GM12878 (cell line): ENCODE data around the gene MED13. TPM values are rescaled to one million over a fixed set of nuclear protein-coding genes. Genes with fewer than 3 reads are reported as not detected.

Experiments used
- CBX3 ChIP-seq: fragments of 200-600 bp; sonication (generic); IDR thresholded peaks from 2 replicates; pipeline ENCODE4 v1.6.1; 2016; ENCODE audit warnings: low read depth, borderline replicate concordance
- ETV6 ChIP-seq, 2 experiments: fragments of 450-650 bp in 1 of 2; IDR thresholded peaks in 1 of 2; conservative IDR thresholded peaks in 1 of 2; 2 replicates each; pipeline ENCODE4 v1.6.1; 2014; ENCODE audit warnings: antibody characterized with exemption in 1 of 2, borderline replicate concordance in 1 of 2, low read depth in 1 of 2, mild to moderate bottlenecking in 1 of 2, moderate library complexity in 1 of 2
- EZH2 ChIP-seq: IDR thresholded peaks from 2 replicates; pipeline ENCODE4 v1.6.1; 2012; ENCODE audit warnings: low read depth, mild to moderate bottlenecking, control low read depth, inconsistent platforms, low read length, borderline replicate concordance; ENCODE audit not compliant: control insufficient read depth
- GATAD2B ChIP-seq: fragments of 450-650 bp; conservative IDR thresholded peaks from 2 replicates; pipeline ENCODE4 v1.6.1; 2017; ENCODE audit warnings: low read depth, mild to moderate bottlenecking, moderate library complexity
- IRF5 ChIP-seq: fragments of 450-650 bp; IDR thresholded peaks from 2 replicates; pipeline ENCODE4 v1.6.1; 2017; ENCODE audit warnings: borderline replicate concordance
- LARP7 ChIP-seq: fragments of 450-650 bp; IDR thresholded peaks from 2 replicates; pipeline ENCODE4 v1.6.1; 2017; ENCODE audit warnings: mild to moderate bottlenecking
- SMAD1 ChIP-seq: fragments of 450-650 bp; IDR thresholded peaks from 2 replicates; pipeline ENCODE4 v1.6.1; 2018; ENCODE audit warnings: mild to moderate bottlenecking, low read depth; ENCODE audit not compliant: partially characterized antibody
- SPI1 ChIP-seq: IDR thresholded peaks from 2 replicates; pipeline ENCODE4 v1.6.1; 2011; ENCODE audit warnings: low read depth, mild to moderate bottlenecking, low read length, moderate library complexity, borderline replicate concordance; ENCODE audit not compliant: insufficient read depth
- TAF1 ChIP-seq: IDR thresholded peaks from 2 replicates; pipeline ENCODE4 v1.6.1; 2011; ENCODE audit warnings: mild to moderate bottlenecking, low read depth, low read length, borderline replicate concordance
- TCF7 ChIP-seq: IDR thresholded peaks from 2 replicates; pipeline ENCODE4 v1.6.1; 2014; ENCODE audit warnings: antibody characterized with exemption, borderline replicate concordance
- polyA plus RNA-seq, 11 experiments: library from polyadenylated mRNA; depleted of rRNA in 4 of 11; unstranded in 6 of 11; stranded (reverse) in 5 of 11; fragments of >200 nt; fragmentation: Nextera tagmentation in 4 of 11; fragmentation: Illumina TruSeq in 1 of 11; extraction: Ambion mirVana in 4 of 11; extraction: Trizol in 1 of 11; gene quantifications; 1 replicate in 1 of 11; 2 replicates in 10 of 11; pipeline versions ENCODE4 v1.2.1 to v1.2.3, GENCODE V29; 2011 to 2016; ENCODE audit warnings: inconsistent platforms in 2 of 11, missing spikeins in 2 of 11, low read depth in 1 of 11
- total RNA-seq, 4 experiments: library from RNA; depleted of rRNA in 3 of 4; stranded (reverse); fragments of >200 nt in 3 of 4; fragmentation: Illumina TruSeq in 1 of 4; extraction: Trizol in 1 of 4; gene quantifications; 2 replicates each; pipeline versions ENCODE4 v1.2.1 to v1.2.3, GENCODE V29; 2013 to 2021
- TF ChIP-seq, protein P1 (sequence below): fragments of 450-650 bp; IDR thresholded peaks from 2 replicates; pipeline ENCODE4 v1.6.1; 2017; ENCODE audit warnings: mild to moderate bottlenecking, moderate library complexity
- TF ChIP-seq, protein P2 (sequence below): fragments of 150-350 bp; IDR thresholded peaks from 2 replicates; pipeline ENCODE4 v1.6.1; 2016; ENCODE audit warnings: low read depth, low read length
- TF ChIP-seq, protein P3 (sequence below): fragments of 450-650 bp; IDR thresholded peaks from 2 replicates; pipeline ENCODE4 v1.6.1; 2017; ENCODE audit warnings: mild to moderate bottlenecking, low read depth, inconsistent platforms; ENCODE audit not compliant: poor library complexity, severe bottlenecking

Gene MED13
- total and polyA plus RNA-seq, 10 of the 15 experiments (the other 5 are each of a cell fraction or from before 2014, with no cell fraction given), result 4.6 to 49.7 (median 21.3) TPM

DNA sequence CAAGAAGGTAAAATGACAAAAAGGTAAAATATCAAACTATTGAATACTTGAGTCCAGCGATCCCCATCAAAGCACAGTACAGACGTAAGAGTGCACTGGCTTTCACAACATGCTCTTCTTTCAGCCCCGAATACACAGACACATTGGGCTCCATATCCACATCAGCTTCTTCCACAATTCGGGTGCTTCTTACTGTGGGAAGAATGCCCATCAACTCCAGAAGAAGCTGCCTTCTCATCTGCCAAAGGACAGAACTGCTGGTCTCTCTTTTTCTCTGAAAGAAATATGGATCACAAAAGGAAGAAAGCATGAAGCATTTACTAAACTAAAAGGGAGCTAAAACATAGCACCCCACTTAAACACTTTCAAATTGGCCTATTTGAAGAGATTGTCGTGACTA, 157.7 kb downstream of the MED13 start (continued):
- TF ChIP-seq IRF5 (no peak), EZH2 (no peak), TAF1 (no peak), SMAD1 (no peak), LARP7 (no peak), TCF7 (no peak), GATAD2B (no peak), CBX3 (no peak), SPI1 (no peak), ETV6 (conservative IDR thresholded peaks at IDR 0.05 in 1 of 2, IDR thresholded peaks at IDR 0.05 in 1 of 2; ENCODE audit: borderline replicate concordance in 1 of 2, low read depth in 1 of 2) (no peak)
- TF ChIP-seq, protein P1, sequence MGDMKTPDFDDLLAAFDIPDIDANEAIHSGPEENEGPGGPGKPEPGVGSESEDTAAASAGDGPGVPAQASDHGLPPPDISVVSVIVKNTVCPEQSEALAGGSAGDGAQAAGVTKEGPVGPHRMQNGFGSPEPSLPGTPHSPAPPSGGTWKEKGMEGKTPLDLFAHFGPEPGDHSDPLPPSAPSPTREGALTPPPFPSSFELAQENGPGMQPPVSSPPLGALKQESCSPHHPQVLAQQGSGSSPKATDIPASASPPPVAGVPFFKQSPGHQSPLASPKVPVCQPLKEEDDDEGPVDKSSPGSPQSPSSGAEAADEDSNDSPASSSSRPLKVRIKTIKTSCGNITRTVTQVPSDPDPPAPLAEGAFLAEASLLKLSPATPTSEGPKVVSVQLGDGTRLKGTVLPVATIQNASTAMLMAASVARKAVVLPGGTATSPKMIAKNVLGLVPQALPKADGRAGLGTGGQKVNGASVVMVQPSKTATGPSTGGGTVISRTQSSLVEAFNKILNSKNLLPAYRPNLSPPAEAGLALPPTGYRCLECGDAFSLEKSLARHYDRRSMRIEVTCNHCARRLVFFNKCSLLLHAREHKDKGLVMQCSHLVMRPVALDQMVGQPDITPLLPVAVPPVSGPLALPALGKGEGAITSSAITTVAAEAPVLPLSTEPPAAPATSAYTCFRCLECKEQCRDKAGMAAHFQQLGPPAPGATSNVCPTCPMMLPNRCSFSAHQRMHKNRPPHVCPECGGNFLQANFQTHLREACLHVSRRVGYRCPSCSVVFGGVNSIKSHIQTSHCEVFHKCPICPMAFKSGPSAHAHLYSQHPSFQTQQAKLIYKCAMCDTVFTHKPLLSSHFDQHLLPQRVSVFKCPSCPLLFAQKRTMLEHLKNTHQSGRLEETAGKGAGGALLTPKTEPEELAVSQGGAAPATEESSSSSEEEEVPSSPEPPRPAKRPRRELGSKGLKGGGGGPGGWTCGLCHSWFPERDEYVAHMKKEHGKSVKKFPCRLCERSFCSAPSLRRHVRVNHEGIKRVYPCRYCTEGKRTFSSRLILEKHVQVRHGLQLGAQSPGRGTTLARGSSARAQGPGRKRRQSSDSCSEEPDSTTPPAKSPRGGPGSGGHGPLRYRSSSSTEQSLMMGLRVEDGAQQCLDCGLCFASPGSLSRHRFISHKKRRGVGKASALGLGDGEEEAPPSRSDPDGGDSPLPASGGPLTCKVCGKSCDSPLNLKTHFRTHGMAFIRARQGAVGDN, result no peak
- TF ChIP-seq, protein P2, sequence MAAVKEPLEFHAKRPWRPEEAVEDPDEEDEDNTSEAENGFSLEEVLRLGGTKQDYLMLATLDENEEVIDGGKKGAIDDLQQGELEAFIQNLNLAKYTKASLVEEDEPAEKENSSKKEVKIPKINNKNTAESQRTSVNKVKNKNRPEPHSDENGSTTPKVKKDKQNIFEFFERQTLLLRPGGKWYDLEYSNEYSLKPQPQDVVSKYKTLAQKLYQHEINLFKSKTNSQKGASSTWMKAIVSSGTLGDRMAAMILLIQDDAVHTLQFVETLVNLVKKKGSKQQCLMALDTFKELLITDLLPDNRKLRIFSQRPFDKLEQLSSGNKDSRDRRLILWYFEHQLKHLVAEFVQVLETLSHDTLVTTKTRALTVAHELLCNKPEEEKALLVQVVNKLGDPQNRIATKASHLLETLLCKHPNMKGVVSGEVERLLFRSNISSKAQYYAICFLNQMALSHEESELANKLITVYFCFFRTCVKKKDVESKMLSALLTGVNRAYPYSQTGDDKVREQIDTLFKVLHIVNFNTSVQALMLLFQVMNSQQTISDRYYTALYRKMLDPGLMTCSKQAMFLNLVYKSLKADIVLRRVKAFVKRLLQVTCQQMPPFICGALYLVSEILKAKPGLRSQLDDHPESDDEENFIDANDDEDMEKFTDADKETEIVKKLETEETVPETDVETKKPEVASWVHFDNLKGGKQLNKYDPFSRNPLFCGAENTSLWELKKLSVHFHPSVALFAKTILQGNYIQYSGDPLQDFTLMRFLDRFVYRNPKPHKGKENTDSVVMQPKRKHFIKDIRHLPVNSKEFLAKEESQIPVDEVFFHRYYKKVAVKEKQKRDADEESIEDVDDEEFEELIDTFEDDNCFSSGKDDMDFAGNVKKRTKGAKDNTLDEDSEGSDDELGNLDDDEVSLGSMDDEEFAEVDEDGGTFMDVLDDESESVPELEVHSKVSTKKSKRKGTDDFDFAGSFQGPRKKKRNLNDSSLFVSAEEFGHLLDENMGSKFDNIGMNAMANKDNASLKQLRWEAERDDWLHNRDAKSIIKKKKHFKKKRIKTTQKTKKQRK, result no peak
- TF ChIP-seq, protein P3, sequence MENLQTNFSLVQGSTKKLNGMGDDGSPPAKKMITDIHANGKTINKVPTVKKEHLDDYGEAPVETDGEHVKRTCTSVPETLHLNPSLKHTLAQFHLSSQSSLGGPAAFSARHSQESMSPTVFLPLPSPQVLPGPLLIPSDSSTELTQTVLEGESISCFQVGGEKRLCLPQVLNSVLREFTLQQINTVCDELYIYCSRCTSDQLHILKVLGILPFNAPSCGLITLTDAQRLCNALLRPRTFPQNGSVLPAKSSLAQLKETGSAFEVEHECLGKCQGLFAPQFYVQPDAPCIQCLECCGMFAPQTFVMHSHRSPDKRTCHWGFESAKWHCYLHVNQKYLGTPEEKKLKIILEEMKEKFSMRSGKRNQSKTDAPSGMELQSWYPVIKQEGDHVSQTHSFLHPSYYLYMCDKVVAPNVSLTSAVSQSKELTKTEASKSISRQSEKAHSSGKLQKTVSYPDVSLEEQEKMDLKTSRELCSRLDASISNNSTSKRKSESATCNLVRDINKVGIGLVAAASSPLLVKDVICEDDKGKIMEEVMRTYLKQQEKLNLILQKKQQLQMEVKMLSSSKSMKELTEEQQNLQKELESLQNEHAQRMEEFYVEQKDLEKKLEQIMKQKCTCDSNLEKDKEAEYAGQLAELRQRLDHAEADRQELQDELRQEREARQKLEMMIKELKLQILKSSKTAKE, result no peak
